ENCODE results near the gene TTC3. TPM values are rescaled to one million over a fixed set of nuclear protein-coding genes. Genes with fewer than 3 reads are reported as not detected.

TTC3 gene
- total and polyA plus RNA-seq, 9 of the 15 experiments (the other 6 are each of a cell fraction or from before 2014, with no cell fraction given), result 17.5 to 92.0 (median 59.5) TPM

DNA sequence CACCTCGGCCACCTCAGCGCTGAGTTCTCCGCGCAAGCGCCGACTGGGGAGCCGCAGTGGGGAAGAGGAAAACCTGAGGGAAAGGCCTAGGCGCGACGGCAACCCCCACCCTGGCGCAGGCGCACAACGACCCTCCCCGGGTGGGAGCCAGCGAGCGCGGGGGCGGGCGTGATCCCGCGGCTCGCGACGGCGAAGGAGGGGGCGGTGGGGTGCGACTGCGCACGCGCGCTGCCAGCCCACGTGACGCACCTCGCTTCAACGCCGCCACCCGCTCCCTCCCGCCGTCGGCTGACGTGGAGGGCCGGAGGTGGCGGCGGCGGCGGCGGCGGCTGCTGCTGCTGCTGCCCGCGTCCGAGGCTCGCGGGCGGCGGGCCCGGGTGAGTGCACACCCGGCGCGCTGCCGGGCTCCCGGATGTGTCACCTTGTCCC is at the start of gene TTC3, which contains the start of gene PIGP (continued):
- TF ChIP-seq, protein P1, sequence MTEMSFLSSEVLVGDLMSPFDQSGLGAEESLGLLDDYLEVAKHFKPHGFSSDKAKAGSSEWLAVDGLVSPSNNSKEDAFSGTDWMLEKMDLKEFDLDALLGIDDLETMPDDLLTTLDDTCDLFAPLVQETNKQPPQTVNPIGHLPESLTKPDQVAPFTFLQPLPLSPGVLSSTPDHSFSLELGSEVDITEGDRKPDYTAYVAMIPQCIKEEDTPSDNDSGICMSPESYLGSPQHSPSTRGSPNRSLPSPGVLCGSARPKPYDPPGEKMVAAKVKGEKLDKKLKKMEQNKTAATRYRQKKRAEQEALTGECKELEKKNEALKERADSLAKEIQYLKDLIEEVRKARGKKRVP (CRISPR knock-in tag; IDR thresholded peaks at IDR 0.05), result no peak
- TF ChIP-seq CCAR2 (IDR thresholded peaks at IDR 0.05; ENCODE audit: low read depth, low read length), result no peak
- TF ChIP-seq SP1 (CRISPR knock-in tag; IDR thresholded peaks at IDR 0.05), result no peak
- TF ChIP-seq, protein P2, sequence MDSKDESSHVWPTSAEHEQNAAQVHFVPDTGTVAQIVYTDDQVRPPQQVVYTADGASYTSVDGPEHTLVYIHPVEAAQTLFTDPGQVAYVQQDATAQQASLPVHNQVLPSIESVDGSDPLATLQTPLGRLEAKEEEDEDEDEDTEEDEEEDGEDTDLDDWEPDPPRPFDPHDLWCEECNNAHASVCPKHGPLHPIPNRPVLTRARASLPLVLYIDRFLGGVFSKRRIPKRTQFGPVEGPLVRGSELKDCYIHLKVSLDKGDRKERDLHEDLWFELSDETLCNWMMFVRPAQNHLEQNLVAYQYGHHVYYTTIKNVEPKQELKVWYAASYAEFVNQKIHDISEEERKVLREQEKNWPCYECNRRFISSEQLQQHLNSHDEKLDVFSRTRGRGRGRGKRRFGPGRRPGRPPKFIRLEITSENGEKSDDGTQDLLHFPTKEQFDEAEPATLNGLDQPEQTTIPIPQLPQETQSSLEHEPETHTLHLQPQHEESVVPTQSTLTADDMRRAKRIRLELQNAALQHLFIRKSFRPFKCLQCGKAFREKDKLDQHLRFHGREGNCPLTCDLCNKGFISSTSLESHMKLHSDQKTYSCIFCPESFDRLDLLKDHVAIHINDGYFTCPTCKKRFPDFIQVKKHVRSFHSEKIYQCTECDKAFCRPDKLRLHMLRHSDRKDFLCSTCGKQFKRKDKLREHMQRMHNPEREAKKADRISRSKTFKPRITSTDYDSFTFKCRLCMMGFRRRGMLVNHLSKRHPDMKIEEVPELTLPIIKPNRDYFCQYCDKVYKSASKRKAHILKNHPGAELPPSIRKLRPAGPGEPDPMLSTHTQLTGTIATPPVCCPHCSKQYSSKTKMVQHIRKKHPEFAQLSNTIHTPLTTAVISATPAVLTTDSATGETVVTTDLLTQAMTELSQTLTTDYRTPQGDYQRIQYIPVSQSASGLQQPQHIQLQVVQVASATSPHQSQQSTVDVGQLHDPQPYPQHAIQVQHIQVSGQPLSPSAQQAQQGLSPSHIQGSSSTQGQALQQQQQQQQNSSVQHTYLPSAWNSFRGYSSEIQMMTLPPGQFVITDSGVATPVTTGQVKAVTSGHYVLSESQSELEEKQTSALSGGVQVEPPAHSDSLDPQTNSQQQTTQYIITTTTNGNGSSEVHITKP (IDR thresholded peaks at IDR 0.05; ENCODE audit: partially characterized antibody), result no peak
- TF ChIP-seq TCF7 (IDR thresholded peaks at IDR 0.05; ENCODE audit: borderline replicate concordance), result no peak
- TF ChIP-seq ILK (tag; IDR thresholded peaks at IDR 0.05; ENCODE audit: borderline replicate concordance, low read depth), result no peak
- no peak for TF ChIP-seq MCM7 (IDR thresholded peaks at IDR 0.05)
- TF ChIP-seq SAFB (IDR thresholded peaks at IDR 0.05; ENCODE audit: borderline replicate concordance, low read depth, low read length), result no peak
- TF ChIP-seq SIN3A (IDR thresholded peaks at IDR 0.05; ENCODE audit: borderline replicate concordance in 2 of 2, control insufficient read depth in 1 of 2, low read depth in 2 of 2, low read length in 2 of 2), result 0 out of 4 replicates have a peak, but pooled peaks of 1 of the 2 experiments have one; percentile 29
- TF ChIP-seq GABPB2 (CRISPR knock-in tag; conservative IDR thresholded peaks at IDR 0.05), result no peak
- no peak; the same call in 1 of the 2 replicates for TF ChIP-seq PHF8 (IDR thresholded peaks at IDR 0.05; ENCODE audit: borderline replicate concordance, low read length)
- no peak for TF ChIP-seq PHF20 (IDR thresholded peaks at IDR 0.05; ENCODE audit: partially characterized antibody)
- TF ChIP-seq ARHGAP35 (IDR thresholded peaks at IDR 0.05; ENCODE audit: partially characterized antibody), result no peak
- TF ChIP-seq ZNF197 (CRISPR knock-in tag; IDR thresholded peaks at IDR 0.05; ENCODE audit: low read depth), result no peak
- TF ChIP-seq, protein P3, sequence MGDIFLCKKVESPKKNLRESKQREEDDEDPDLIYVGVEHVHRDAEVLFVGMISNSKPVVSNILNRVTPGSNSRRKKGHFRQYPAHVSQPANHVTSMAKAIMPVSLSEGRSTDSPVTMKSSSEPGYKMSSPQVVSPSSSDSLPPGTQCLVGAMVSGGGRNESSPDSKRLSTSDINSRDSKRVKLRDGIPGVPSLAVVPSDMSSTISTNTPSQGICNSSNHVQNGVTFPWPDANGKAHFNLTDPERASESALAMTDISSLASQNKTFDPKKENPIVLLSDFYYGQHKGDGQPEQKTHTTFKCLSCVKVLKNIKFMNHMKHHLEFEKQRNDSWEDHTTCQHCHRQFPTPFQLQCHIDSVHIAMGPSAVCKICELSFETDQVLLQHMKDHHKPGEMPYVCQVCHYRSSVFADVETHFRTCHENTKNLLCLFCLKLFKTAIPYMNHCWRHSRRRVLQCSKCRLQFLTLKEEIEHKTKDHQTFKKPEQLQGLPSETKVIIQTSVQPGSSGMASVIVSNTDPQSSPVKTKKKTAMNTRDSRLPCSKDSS (IDR thresholded peaks at IDR 0.05; ENCODE audit: low read depth, partially characterized antibody), result no peak
- no peak for TF ChIP-seq MEF2A (IDR thresholded peaks at IDR 0.05; ENCODE audit: control insufficient read depth, low read depth, low read length)
- TF ChIP-seq, protein P4, sequence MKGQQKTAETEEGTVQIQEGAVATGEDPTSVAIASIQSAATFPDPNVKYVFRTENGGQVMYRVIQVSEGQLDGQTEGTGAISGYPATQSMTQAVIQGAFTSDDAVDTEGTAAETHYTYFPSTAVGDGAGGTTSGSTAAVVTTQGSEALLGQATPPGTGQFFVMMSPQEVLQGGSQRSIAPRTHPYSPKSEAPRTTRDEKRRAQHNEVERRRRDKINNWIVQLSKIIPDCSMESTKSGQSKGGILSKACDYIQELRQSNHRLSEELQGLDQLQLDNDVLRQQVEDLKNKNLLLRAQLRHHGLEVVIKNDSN (CRISPR knock-in tag; IDR thresholded peaks at IDR 0.05), result peak; percentile 94
- TF ChIP-seq TAL1 (IDR thresholded peaks at IDR 0.05), result no peak
